NCI-H526 treated with DMSO at 0.1 percent for 48 hours (cell line): ENCODE measurements around the gene RHEX.
"Not testable (repeated sequence)": the region's sequence is repeated elsewhere in the genome, so short reads cannot be mapped to it uniquely, and the experiment has no call there.

ENCODE experiments used
- DNase-seq: peaks from one replicate; lab custom pipeline; 2025; lab: John Stamatoyannopoulos, UW

RHEX gene, protein sequence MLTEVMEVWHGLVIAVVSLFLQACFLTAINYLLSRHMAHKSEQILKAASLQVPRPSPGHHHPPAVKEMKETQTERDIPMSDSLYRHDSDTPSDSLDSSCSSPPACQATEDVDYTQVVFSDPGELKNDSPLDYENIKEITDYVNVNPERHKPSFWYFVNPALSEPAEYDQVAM

DNA sequence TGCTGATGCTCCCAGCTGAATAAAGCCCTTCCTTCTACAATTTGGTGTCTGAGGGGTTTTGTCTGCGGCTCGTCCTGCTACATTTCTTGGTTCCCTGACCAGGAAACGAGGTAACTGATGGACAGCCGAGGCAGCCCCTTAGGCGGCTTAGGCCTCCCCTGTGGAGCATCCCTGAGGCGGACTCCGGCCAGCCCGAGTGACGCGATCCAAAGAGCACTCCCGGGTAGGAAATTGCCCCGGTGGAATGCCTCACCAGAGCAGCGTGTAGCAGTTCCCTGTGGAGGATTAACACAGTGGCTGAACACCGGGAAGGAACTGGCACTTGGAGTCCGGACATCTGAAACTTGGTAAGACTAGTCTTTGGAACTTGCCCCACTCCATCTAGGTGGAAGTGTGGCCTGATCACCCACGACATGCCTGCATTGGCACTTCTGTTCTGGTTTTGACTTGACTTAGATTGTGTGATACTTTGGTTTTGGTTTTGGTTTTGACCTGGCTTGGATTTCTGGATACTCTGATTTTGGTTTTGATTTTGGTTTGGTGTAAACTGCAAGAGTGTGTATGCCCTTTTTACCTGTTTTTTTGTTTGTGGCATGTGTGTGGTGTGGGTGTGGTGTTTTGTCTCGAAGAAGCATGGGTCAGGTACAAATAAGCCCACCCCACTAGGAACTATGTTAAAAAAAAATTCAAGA lies at the start of gene RHEX:
RHEX (plus strand) TSS at position 255 of the 692 bp plus-strand sequence. CDS start 44,656 bp downstream, outside the sequence.
- not testable (repeated sequence) for DNase-seq

DNA sequence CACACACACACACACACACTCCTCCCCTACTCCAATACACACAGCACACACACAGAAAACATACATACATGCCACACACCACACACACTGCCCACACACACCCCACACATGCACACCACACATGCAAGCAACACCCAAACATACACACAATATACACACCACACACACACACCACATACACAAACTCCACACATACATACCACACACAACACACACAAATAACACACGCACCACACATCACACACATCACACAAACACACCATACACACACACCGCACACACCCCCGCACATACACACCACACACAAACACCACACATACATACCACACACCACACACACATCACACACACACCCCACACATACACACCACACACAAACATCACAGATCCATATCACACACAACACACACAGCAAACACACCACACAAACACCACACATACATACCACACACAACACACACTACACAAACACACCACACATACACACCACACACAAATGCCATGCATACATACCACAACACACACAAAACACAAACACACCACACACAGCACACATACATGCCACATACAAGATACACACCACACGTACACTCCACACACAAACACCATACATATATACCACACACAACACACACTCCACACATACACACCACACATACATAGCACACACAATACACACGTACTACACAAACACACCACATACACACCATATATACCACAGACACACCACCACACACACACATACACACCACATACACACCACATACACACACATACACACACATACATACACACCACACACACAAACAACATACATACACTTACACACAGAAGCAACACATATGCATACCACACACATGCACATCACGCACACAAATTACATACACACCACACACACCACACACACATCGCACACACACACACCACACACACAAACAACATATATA lies 48.8 kb upstream of the RHEX start:
- no peak for DNase-seq

DNA sequence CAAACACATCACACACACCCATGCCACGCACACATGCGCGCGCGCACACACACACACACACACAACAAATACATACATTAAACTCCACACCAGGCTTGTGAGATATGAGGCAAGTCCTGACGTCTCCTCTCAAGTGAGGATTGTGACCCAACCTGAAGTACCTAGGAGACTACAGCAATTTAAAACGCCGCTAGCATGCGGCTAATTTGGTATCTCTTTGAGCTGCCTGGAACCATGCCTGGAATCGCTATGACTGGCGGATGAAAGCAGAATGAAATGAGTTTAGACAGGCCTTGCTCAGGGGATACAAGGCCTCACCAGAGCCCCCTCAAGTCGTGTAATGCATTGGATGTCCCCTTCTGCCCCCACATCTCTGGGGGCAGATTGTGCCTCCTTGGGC lies 48.1 kb upstream of the RHEX start:
- DNase-seq = no peak

DNA sequence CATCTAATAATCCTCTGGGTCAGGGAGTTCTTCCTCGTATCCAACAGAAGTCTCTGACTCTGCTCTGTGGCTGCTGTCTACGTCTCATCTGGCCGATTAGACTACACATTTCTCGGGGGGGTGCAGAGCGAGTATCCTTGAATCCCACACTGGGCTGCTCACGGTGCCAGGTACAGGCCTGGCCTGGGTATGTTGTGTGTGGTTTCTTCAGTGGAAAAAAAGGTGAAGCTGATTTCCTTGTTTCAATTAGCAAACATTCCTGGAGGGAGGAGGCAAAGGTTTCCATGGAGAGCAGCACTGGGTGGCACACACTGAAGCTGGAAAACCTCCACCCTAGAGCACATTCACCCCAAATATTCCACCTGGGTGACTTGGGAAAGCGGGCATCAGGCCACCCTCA lies 47.7 kb upstream of the RHEX start:
- no peak for DNase-seq

DNA sequence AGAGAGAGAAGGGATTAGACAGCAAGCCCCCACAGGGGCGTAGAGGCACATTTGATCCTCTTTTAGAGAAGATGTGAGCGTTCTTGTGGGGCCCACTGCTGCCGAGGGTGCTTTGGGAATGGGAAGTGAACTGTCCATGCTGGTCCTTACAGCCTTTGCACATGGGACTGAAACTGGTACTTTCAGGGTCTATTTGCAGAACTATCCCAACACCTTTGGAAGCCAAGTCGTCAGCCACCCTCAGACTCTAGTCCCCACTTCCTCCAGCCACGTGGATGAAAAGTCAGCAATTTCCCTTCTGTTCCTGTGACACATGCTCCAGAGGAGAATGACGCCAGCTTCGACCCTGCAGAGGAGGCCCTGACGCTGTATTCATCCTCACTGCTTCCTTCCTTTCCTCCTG lies 47.2 kb upstream of the RHEX start:
- DNase-seq = no peak

DNA sequence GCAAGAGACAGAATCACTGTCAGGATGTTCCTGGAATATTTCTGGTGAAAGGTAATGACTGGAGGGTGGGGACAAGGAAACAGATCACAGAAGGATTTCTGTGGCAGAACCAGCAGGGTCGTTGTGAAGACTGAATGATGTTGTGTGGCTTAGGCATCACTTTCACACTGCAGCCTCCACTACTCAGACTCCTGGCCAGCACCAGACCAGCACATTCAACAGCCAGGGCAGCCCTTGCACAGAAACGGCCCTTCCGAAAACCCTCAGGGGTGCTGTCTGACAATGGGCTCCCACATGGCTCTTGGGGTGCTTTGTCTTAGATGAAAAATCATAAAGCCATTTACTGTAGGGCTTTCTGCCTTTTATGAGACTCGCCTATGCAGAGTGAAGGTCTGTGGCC lies 46.0 kb upstream of the RHEX start:
- DNase-seq = no peak

DNA sequence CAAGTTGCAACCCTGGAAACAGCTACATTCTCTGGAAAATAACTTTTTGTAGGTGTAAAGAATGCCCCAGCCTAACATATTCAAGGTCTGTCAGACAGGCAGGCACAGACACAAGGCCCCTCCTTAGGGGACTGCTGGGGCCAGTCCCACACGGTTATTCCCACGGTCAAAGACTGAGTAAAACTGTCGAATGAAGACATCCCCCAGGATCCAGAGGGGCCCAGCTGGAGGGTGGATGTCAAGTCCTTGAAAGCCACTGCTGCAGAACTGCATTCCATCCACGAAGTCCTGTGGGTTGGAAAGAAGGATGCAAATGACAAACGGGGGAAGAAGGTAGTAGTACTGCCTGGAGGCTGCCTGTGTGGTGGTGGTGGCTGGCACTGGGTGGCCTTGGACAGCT lies 42.9 kb upstream of the RHEX start:
- DNase-seq = no peak

DNA sequence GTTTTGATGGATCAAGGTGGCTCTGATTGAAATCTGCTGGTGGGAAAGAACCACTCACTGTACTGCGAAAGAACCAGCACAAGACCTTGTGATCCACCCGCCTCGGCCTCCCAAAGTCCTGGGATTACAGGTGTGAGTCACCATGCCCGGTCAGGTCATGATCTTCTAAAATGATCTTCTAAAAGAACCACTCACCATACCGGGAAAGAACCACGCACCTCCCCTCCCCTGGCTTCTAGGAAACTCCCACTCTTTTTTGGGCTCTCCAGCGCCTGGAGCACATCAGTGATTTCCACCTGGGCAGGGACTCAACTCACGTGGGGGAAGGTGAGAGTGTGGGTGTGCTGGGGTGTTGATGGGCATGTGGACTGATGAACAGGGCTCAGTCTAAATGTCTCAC lies 41.9 kb upstream of the RHEX start:
- DNase-seq = no peak

DNA sequence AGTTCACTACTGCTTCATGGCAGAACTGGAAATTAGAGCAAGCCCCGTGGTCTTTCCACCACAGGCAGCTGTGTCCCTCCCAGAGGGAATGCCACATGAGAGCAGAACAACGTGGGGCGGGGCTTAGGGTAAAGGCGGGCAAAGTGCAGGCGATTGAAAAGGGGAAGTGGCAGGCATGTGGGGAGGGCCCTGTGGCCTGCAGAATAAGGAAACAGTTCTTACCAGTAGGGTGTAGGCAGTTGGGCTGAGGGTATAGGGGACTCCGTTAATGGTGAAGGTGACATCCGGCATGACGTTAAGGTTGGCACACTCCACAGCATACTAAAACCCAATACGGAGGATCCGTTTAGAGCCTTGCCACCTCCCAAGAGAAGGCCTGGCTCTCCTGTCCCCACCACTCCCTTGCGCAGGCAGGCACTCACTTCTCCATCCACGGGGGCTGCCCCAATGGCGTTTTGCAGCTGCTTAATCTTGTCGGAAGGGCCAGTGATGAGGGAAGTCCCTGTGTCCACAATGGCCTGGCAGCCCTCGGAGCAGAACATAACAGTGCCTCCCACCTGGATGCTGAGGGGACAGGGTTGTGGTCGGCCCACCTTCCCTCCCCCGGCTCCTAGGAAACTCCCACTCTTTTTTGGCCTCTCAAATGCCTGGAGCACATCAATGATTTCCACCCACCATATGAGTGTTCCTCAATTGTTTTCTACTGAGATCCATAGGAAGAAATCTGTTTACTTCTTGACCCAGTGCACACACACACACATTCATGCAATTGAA lies 40.7 kb upstream of the RHEX start:
- DNase-seq = no peak

DNA sequence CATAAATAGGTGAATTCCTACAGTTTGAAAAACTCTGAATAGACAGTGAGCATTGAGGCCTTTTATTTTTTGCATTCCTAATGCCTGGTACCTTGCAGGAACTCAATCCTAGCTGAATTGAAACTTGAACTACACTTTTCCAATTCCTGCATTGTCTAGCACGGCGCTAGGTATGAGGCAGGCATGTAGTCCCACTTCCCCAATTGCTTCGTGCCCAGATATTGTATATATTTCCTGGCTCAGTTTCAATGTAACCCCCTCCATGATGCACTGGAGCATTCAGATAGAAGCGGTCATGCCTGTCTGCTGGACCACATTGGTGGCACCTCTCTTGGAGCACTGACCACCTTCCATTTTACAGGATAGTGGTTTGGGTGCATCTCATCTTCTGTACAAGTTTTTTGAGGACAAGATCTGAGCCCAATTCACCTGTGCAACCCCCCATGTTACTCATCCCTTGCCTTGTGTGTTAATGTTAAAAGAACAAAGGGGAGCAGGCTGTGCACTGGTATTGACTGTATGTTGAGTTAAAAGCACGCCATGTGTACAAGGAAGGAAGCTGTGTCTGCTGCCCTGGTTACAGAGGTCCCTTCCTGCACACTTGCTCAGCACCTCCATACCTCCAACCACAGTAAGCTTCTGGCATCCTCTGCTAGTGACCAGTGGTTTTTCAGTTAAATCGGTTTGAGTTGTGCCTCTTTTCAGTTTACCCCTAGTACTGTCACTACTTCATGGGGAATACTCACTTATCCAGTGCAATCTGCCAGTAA lies 39.8 kb upstream of the RHEX start:
- DNase-seq = no peak

DNA sequence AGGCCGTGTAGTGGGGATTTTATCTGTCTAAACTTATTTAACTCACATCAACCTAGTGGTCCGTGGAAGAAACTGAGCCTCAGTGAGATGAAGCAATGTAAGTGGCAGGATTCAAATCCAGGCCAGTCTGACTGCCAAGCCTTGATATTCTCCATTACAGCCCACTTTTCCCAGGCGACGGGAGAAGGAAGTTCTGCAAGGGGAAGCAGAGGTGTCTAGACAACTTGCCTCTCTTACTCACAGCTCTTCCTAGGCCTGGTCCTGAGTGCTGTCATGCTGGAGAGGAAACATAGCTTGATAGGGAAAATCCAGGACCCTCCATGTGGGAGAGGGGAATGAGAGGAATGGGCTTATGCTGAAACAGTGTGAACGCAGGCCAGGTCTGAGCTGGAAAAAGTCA lies 38.4 kb upstream of the RHEX start:
- no peak for DNase-seq

DNA sequence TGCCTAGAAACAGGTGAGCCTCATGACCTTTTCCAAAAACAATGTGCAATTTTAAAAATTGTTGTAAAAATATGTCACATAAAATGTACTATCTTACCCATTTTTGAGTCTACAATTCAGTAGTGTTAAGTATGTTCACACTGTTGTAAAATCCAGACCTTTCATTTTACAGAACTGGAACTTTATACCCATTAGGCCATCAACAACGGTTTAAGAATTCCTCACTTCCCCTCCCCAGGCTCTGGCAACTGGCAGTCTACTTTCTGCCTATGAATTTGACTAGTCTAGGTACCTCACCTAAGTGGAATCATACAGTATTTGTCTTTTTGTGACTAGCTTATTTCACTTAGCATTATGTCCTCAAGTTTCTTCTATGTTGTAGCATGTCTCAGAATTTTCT lies 37.9 kb upstream of the RHEX start:
- no peak for DNase-seq

DNA sequence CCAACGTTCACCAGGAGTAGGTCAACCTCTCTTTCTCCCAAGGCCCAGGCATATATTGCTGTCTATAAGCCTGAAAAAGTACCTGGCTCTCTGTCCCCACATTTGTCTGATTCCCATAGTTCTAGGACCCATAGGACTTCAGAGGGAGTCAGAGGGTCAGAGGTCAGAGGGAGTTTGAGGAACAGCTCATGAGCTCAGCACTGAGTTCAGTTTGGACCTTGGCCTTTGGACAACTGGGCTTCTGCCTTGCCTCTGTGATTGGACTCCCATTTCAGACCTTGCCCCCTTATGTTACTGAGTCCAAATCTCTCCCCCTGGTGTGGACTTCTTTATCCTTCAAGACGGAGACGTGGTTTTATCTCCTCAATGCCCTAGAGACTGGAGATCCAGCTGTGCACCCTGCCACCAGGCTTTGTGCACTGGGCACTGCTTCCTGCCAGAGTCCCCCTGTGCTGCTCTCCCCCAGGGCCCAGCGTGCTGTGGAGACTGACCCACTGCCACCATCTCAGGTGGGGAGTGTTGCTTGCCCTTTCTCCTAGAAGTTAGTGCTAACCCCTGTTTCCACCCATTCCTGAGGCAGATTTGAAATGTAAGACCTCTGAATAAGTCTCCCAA lies 32.5 kb upstream of the RHEX start:
- no peak for DNase-seq

DNA sequence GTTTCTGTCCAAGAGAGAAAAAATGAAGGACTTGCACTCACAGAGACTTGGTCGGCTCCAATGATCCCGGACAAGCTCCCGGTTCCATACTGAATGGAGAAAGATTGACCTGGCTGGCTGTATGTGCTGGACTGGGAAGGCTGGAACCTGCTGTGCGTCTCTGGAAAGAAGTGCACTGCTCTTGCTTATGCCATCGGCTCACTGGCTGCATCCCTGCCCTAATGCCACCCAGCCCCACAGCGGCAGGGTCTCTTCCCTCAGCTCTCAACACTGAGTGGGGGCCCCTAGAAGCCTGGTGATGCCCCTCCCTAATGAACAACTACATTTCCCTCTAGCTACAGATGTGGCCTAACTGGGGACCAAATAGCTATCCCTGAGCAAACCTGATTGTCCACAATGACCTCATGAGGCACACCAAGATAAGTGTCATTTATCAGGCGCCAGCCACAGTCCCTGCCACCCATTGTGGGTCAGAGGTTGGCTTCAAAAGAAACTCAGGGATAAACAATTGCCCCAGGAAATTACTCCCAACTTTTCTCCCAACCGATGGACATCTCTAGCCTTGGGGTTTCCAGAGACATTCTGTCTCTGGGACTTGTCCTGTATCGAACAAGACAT lies 31.9 kb upstream of the RHEX start:
- no peak for DNase-seq

DNA sequence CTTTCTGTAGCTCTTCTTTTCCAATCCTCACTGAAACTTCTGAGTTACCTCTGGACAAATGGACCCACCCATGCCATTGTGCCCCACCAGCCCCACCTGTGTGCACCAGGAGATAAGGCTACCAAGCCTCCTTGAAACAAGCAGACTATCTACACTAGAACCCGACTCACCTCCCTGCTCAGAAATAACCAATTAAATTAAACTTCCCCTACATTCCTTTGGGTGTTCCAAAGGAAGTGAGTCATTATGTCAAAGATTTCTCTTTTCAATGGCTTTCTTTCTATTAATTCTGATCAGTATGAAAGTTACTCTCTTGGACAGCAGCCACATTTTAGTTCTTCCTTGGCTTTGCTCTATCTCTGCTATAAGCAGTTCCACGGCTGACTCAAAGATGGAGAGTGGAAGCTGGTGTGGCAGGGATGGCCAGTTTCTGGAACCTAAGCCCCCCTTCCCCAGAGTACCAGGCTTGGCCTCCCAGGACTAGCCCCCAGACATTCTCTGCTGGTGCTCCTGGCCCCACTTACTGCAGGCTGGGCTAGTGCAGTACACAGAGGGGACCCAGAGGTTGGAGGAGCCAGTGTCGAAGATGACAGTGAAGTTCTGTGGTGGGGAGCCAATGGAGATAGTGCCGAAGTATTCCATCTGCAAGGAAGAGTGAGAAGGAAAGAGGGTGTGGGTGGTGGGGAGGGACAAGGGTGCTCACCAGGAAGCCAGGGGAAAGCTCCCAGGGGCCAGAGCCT lies 31.2 kb upstream of the RHEX start:
- no peak for DNase-seq

DNA sequence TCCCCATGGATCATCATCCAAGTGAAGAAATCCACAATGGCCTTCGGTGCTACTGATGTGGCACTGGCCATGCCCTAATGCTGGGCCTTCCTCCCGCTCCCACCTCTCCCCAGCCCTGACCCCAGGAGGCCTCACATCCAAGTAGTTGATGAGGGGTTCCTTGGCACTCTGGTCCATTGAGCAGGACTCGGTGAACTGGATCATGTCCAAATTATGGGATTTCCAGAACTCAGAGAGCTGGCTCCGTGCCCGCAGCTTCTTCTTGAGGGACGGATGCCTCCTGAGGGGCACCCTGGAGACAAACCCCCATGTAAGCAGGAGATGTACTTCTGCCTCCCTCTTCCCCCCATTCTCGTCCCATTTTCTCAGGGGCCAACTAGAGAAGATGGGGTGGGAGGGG lies 30.2 kb upstream of the RHEX start:
- no peak for DNase-seq

DNA sequence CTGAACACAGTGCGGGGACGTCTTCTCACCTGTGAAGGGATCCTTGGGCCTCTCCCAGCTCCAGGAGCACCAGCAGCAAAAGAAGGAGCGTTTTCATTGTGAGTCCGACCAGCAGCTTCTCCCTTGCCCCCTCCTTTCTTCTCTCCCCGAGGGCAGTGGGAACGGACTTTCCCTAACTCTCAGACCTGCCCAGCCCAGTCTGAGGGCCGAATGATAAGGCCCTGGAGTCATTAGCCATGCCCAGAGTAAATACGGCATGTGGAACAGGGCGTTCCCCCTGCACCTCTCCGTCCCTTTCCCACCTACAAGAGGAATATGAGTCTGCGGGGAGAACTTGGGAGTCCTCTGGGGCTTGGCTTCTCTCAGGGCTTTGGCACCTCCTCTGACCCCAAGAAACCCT lies 29.3 kb upstream of the RHEX start, which contains the start of gene CTSE:
CTSE (minus strand) TSS at position 201 of the 400 bp plus-strand sequence; CDS start at position 97, 104 bp downstream.
- no peak for DNase-seq

DNA sequence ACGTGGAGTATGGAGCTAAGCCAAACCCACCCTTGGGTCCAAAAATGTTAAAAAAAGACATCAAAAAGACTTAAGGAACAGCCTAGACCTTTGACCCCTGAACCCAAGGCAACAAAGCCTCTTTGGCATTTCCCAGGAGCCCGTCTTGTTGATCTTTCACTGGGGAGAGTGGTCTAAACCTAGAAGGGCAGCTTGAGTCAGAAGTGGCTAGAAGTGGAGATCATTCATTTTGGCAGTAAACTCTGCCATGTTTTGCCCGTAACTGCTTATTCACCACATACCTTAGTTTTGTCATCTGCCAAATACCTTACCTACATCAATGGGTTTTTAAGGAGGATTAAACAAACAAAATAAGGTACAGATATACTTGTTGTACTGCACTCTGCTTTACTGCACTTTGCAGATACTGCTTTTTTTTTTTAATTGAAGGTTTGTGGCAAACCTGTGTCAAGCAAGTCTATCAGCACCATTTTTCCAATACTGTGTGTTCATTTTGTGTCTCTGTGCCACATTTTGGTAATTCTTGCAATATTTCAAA lies 27.6 kb upstream of the RHEX start:
- no peak for DNase-seq

DNA sequence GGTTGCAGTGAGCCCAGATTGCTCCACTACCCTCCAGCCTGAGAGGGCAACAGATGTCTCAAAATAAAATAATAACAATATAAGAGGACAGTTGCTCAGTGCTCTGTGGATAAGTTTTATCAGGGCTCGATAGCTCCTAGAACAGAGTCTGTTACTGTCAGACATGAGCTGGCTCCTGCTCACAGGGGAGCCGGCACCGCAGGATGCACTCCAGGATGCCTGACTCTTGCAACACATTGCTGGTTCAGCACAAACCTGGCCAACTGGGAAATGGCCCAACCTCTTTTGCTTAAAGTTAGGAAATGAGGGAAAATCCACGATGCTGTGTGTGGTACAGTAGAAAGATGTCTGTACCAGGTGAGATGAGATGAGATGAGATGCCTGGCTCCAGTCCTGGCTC lies 23.5 kb upstream of the RHEX start:
- DNase-seq = no peak
